Stimulated activated memory B cell treated with anti-CD40 and anti-IgM and Interleukin-4, amounts not matched to agents 10 μg/mL and 1 μg/mL and 100 μg/mL, for 72 hours (primary cell): Measurements from ENCODE around the gene MKNK2.
A peak's percentile ranks its signal among the peaks of the same experiment; 100 is the strongest.

Source experiments
- ATAC-seq: fragments of 150-1000 bp; cut with Tn5 transposase; 2 replicates; pipeline ENCODE4 v1.10.0; 2021
- H3K27ac Mint-ChIP-seq: one replicate; pipeline ENCODE4 v1.8.0; 2022; ENCODE audit warnings: mild to moderate bottlenecking, mixed read lengths
- H3K27me3 Mint-ChIP-seq: one replicate; pipeline ENCODE4 v1.8.0; 2022; ENCODE audit warnings: mixed read lengths
- H3K36me3 Mint-ChIP-seq: one replicate; pipeline ENCODE4 v1.8.0; 2022; ENCODE audit warnings: mixed read lengths
- H3K4me1 Mint-ChIP-seq: one replicate; pipeline ENCODE4 v1.8.0; 2022; ENCODE audit warnings: mixed read lengths
- H3K4me3 Mint-ChIP-seq: one replicate; pipeline ENCODE4 v1.8.0; 2022; ENCODE audit warnings: mild to moderate bottlenecking, moderate library complexity, mixed read lengths
- H3K9me3 Mint-ChIP-seq: one replicate; pipeline ENCODE4 v1.8.0; 2022; ENCODE audit warnings: mixed read lengths

The MKNK2 gene

DNA sequence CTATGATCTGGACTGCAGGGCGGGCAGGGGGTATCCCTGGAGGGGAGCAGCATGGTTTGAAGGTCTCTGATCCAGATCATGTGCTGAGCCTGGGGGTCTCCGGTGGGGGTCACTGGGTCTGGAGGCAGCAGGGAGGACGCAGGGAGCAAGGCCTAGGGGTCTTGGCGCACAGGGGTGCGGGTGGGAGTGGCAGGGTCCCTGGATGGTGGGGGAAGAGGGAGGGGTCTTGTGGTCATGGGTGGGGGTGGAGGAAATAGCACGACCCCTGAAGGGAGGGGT is 37.4 kb downstream of the MKNK2 start:
- peak overlapping the region; percentile 76 for H3K27ac Mint-ChIP-seq
- H3K4me1 Mint-ChIP-seq, result peaks cover 48% of the 10 kb centered on the region

DNA sequence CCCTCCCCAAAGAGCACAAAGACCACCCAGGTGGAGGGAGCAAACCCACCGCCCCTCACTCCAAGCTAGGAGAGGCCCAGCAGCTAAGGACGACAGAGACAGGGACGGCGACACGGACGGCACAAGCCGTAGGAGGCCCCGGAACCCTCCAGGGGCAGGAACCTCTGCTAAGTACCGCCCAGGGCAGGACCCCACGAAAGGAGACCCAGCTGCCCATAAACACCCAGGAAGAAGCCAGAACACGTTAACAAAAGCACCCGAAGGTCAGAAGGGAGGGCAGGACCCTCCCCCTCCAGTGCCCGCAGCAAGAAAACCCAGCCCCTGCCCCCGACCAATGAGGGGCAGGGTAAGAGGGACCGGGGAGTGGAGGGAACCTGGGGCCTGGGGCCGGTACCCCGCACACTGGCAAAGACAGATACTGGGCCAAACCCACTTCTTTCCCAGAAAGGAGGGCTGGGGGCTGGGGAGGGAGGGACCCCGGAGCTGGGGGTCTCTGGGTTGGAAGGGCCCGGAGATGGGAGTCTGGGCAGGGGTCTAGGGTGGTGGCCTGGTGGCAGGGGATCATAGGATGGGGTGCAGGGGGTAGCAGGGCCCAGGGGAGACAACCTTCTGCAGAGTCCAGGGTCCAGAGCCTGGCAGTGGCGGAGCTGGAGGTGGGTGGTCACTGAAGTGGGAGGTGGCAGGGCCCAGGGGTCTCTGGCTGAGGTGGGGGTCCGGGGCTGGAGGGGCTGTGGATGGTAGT is 37.9 kb downstream of the MKNK2 start:
- no peaks in the 10 kb centered on the region for H3K27me3 Mint-ChIP-seq
- peak overlapping the region; percentile 76 for H3K27ac Mint-ChIP-seq
- H3K36me3 Mint-ChIP-seq, result peaks cover 30% of the 10 kb centered on the region
- peaks cover 48% of the 10 kb centered on the region for H3K4me1 Mint-ChIP-seq
- H3K4me3 Mint-ChIP-seq, result peak overlapping the region; percentile 84
- ATAC-seq, result peak; percentile 0
- H3K9me3 Mint-ChIP-seq, result no peaks in the 10 kb centered on the region

More for the DNA sequence above, 37.4 kb downstream of the MKNK2 start:
- Mint-ChIP-seq H3K36me3 (peaks cover 30% of the 10 kb centered on the region), H3K27me3 (no peaks in the 10 kb centered on the region), H3K4me3 (peak overlapping the region; percentile 84), H3K9me3 (no peaks in the 10 kb centered on the region)
- ATAC-seq, result peak; percentile 1

DNA sequence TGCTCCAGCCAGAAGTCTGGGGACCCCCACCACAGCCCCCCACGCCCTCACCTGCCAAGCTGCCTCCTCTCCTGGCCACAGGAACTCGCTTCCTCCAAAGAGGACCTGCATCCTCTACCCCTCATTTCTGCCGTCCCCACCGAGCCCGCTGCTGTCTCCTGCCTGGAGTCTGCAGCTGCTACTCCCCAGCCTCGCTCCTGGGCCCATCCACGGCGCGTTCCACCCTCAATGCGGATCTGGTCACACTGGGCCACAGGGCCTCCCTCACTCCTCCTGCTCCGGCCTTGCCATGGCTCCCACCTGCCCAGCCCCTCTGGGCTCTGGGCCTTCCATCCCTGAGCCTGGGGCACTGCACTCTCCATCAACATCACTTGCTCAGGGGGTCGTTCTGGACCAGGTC is 39.9 kb downstream of the MKNK2 start:
- H3K27ac Mint-ChIP-seq, result peak overlapping the region; percentile 5
- H3K27me3 Mint-ChIP-seq, result no peaks in the 10 kb centered on the region
- peaks cover 30% of the 10 kb centered on the region for H3K36me3 Mint-ChIP-seq
- no peak overlapping the region for H3K4me3 Mint-ChIP-seq
- H3K4me1 Mint-ChIP-seq, result peaks cover 41% of the 10 kb centered on the region
- H3K9me3 Mint-ChIP-seq, result no peaks in the 10 kb centered on the region
- ATAC-seq, result no peak

DNA sequence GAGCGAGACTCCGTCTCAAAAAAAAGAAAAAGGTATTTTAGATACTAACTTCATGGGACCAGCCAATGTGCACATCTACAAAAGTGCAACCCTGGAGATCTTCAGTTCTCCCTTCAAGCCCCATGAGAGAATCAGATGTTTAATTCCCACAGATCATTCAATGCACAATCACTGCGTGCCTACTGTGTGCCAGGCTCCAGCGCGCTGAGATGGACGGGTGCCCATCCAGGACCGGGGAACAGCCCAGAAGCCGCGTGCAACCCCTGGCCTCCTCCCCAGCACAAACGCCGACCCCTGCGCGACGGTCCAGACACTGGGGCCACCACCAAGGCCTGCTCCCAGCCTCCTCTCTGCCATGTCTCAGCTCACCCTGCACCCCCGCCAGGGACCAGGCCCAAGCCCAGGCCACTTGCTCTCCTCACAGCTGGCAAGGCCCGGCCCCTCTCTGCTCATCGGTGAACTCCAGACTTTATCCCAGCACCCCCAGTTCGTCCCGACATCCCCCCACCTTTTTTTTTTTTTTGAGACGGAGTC is 40.8 kb downstream of the MKNK2 start:
- Mint-ChIP-seq H3K27me3 (no peaks in the 10 kb centered on the region), H3K4me3 (no peak overlapping the region), H3K4me1 (peaks cover 38% of the 10 kb centered on the region), H3K36me3 (peaks cover 30% of the 10 kb centered on the region), H3K27ac (no peak overlapping the region), H3K9me3 (no peaks in the 10 kb centered on the region)
- ATAC-seq, result no peak

DNA sequence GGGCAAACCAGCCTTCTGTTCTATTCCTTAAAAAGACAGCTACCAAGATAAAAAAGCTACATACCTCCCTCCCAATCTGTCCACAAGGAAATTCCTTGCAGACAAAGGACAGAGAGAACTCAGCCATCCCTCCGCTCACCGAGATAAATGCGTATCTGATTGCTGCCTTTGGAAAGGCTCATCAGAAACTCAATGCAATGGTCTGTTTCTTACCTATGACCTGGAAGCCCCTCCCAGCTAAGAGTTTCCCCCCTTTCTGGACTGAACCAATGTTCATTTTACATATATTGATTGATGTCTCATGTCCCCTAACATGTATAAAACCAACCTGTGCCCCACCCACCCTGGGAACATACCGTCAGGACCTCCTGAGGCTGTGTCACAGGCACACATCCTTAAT is 47.2 kb downstream of the MKNK2 start:
- Mint-ChIP-seq H3K27me3 (no peaks in the 10 kb centered on the region), H3K4me3 (no peak overlapping the region), H3K4me1 (peaks cover 19% of the 10 kb centered on the region), H3K36me3 (peaks cover 13% of the 10 kb centered on the region), H3K27ac (no peak overlapping the region), H3K9me3 (no peaks in the 10 kb centered on the region)
- no peak for ATAC-seq

DNA sequence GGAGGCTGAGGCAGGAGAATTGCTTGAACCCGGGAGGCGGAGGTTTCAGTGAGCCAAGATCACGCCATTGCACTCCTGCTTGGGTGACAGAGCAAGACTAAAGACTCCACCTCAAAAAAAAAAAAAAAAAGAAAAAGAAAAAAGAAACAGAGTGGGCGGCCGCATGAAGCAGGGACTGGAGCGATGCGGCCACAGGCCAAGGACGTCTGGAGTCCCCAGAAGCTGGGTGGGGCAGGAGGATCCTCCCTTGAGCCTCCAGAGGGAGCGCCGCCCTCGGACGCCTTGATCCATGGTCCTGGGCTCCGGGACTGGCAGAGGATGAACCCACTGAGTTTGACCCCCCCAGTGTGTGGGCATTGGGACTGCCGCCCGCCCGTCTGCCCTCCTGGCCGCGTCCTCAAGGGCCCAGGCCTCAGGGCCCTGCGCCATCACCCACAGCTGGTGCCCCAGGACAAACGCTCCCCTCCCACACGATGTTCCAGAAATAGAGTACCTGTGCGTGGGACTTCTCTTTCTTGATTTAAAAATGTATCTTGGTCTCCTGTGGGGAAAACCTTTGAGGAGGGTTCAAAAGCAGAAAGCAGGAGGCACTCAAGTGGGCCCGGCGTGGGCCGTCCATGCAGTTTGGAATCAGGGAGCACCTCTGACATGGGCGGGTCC is 51.1 kb downstream of the MKNK2 start:
- peak; percentile 57 for ATAC-seq
- Mint-ChIP-seq H3K9me3 (no peaks in the 10 kb centered on the region), H3K27ac (peak overlapping the region; percentile 60), H3K4me3 (no peak overlapping the region), H3K27me3 (no peaks in the 10 kb centered on the region), H3K4me1 (peaks cover 28% of the 10 kb centered on the region), H3K36me3 (peaks cover 36% of the 10 kb centered on the region)

DNA sequence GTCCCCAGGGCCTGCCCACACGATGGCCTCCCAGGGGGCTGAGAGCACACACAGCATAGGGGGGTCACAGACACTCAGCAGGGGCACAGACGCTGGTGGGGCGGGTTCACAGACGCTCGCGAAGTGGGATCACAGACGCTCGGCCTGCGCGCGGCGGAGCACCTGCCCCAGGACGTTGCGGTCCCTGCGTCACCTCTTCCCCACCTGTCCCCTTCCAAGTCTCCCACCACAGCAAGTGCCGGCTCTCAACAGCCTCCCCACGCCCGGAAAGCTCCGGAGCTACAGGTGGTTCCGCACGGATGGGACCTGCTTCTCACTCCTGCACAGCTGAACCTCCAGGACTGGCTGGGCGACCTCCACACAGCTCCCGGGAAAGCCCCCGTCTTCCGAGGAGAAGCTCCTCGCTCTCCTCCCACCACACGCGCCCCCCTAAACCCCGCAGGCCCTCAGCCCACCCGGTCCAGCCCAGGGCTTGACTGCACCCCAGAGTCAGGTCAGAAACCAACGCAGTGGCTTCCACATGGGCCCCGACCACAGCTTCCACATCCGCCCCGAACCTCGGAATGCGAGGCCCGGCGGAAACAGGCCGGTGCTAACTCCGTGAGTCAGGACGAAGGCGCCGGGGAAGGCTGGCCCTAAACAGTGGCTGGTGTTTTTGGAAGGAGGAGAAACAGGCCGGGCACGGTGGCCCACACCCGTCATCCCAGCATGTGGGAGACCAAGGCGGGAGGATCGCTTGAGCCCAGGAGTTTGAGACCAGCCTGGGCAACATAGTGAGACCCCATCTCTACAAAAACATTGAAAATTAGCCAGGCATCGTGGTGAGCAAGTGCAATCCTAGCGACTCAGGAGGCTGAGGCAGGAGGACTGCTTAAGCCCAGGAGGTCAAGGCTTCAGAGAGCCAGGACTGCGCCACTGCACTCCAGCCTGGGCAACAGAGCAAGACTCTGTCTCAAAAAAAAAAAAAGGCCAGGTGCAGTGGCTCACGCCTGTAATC is 52.0 kb downstream of the MKNK2 start:
- no peaks in the 10 kb centered on the region for H3K9me3 Mint-ChIP-seq
- no peaks in the 10 kb centered on the region for H3K27me3 Mint-ChIP-seq
- no peak for ATAC-seq
- no peak overlapping the region for H3K4me3 Mint-ChIP-seq
- H3K36me3 Mint-ChIP-seq, result peaks cover 36% of the 10 kb centered on the region
- peak overlapping the region; percentile 60 for H3K27ac Mint-ChIP-seq
- H3K4me1 Mint-ChIP-seq, result peaks cover 28% of the 10 kb centered on the region

DNA sequence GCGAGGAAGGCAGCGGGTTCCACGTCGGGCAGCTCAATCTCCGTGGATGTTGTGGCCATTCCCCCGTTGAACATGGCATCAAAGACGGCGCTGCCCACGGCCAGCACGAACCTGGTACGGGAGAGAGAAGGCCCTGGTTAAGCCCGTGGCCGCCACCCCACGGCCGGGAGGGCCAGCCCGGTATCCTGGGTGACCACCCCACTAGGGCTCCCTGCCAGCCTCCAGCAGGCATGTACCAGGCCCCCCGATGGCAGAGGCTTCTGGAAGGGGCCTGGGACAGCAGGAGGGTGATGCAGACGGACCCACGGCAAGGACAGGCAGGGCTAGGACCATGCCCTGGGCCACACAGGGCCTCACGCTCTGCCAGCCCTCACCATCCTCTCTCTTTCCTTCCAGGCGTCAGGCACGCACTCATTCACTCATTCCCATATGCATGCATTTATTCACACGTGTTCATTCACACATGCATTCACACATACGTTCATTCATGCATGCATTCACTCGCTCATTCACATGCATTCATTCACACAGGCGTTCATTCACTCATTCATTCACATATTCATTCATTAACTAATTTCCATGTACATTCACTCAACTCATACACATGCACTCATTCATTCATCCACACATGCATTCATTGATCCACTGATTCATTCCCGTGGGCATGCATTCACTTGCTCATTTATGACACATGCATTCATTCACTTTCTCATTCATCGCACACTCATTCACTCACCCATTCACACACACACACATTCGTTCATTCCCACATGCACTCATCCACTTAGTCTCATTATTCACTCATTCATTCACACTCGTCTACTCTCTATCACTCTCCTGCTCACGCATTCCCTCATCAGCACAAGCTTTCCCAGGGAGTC is 53.5 kb downstream of the MKNK2 start:
- Mint-ChIP-seq H3K27ac (no peak overlapping the region), H3K9me3 (no peaks in the 10 kb centered on the region), H3K27me3 (no peaks in the 10 kb centered on the region), H3K4me3 (no peak overlapping the region), H3K4me1 (peaks cover 28% of the 10 kb centered on the region), H3K36me3 (peaks cover 41% of the 10 kb centered on the region)
- ATAC-seq, result no peak

DNA sequence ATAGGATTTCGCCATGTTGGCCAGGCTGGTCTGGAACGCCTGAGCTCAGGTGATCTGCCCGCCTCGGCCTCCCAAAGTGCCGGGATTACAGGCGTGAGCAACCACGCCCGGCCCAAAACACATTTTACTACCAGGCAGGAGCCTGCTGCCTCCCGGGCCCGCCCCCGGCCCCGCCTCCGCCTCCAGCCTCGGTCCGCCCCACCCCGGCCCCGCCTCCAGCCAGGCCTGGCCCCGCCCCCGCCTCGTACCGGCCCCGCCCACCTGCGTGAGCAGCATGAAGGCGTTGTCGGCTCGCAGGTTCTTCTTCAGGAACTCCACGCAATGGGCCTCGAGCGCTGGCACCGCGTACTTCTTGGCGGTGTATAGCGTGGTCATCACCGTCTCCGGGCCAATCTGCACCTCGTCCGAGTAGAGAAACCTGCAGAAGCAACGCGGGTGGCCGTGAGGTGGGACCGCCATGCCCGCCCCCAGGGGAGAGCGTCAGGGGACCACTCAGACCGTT is 58.2 kb downstream of the MKNK2 start:
- ATAC-seq, result no peak
- no peak overlapping the region for H3K27ac Mint-ChIP-seq
- no peaks in the 10 kb centered on the region for H3K27me3 Mint-ChIP-seq
- peaks cover 5% of the 10 kb centered on the region for H3K4me1 Mint-ChIP-seq
- peaks cover 40% of the 10 kb centered on the region for H3K36me3 Mint-ChIP-seq
- H3K4me3 Mint-ChIP-seq, result no peak overlapping the region
- H3K9me3 Mint-ChIP-seq, result no peaks in the 10 kb centered on the region

DNA sequence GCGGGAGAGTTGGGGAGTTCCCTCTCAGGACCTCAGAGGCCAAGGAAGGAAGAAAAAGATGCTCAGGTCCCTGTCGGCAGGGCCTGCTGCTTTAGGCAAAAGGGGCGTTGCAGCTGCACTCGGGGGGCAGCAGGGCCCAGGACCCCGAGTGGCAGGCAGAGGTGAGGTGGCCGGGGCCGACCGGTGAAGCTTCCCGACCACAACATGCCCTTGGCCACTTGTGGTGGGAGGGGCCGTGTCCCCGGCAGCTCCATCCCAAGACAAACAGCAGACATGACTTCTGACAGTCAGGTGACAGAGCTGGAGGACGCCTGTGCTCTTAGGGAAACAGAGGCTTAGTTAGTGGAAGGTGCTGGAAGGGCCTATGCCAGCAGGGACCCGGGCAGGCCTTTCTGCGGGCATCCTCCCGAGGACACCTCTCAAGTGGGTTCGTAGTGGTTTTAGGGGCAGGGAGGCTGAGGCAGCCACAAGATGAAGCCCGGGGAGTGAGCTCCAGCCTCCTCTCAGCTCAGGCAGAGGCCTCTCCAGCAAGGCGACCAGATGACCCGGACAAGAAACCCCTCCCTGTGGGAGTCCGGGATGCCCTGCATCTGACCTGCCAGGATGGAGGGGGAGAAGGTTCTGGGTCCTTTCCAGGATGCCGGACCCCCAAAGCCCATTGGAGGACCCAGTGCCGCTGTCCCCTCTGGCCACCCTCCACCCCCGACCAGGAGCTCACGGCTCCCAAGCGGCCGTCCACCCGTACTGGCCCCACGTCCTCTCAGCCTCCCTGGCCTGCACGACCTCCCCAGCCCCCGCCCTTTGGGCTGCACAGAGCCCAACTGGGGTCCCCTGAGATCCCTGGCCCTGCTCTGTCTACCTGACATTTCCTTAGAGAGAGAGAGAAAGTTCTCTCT is 59.8 kb downstream of the MKNK2 start:
- Mint-ChIP-seq H3K36me3 (peaks cover 36% of the 10 kb centered on the region), H3K4me1 (no peaks in the 10 kb centered on the region), H3K9me3 (no peaks in the 10 kb centered on the region), H3K4me3 (no peak overlapping the region), H3K27me3 (no peaks in the 10 kb centered on the region), H3K27ac (no peak overlapping the region)
- ATAC-seq, result no peak

DNA sequence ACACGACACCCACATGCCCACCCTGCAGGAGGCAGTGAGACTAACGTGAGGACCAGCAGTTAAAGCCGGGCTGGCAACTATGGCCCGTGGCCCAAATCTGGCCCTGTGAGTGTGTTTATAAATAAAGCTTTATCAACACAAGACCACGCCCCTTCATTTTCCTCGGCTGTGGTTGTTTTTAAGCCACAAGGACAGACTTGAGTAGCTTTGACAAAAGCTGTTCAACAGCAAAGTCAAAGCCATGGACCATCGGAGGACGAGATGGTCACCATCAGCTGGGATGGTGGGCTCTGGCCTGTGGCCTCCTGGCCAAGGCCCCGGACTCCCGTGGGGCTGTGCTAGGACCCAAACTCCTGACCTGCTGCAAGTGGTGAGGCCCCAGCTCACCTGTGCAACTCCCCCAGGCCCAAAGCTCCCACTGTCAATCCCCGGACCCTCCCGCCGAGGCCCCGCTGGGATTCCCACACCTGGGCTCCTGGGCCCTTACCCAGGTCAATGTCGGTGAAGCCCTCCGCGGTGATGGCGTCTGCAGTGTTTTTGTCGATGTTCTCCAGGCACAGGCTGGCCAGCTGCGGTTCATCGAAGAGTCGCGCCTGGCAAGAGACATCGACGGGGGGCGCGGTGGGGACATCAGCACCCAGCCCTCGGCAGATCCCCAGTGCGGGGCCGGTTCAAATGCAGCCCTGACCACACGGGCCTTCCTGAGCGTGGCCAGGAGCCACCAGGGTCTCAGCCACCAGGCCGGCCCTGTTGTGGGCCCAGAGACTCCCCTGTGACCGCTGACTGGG is 60.6 kb downstream of the MKNK2 start:
- H3K9me3 Mint-ChIP-seq, result no peaks in the 10 kb centered on the region
- H3K4me1 Mint-ChIP-seq, result no peaks in the 10 kb centered on the region
- H3K36me3 Mint-ChIP-seq, result peaks cover 37% of the 10 kb centered on the region
- H3K4me3 Mint-ChIP-seq, result no peak overlapping the region
- no peak overlapping the region for H3K27ac Mint-ChIP-seq
- H3K27me3 Mint-ChIP-seq, result no peaks in the 10 kb centered on the region
- ATAC-seq, result no peak

DNA sequence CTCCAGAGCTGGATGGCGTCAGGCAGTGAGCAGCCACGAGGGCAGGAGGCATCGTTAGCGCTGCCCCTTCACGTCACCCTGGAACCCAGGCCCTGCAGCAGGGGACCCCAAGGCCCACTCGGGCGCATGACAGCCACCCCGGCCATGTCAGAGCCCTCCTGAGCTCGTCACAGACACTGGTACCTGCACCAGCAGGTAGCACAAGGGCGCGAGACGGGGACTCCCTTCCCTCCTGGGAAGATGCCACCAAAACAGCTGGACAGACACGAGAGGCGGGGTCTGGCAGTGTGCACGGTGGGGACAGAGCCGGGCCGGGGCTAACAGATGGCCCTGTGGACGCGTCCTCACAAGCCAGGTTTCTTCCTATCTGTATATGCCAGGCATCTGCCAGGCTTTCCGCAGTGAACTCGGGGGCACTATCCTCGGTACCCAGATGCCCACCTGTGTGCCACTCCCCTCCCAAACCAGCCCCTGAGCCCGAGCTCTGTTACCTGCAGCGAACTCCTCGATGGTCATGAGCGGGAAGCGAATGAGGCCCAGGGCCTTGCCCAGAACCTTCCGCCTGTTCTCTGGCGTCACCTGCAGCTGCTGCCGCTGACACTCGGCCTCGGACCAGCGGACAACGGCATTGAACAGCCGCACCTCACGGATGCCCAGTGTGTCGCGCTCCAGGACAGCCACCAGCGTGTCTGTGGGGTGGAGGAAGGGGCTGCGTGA is 61.4 kb downstream of the MKNK2 start:
- H3K36me3 Mint-ChIP-seq, result peaks cover 43% of the 10 kb centered on the region
- H3K9me3 Mint-ChIP-seq, result no peaks in the 10 kb centered on the region
- ATAC-seq, result no peak
- no peak overlapping the region for H3K4me3 Mint-ChIP-seq
- no peaks in the 10 kb centered on the region for H3K4me1 Mint-ChIP-seq
- H3K27ac Mint-ChIP-seq, result no peak overlapping the region
- no peaks in the 10 kb centered on the region for H3K27me3 Mint-ChIP-seq
